Esophagus muscularis mucosa (tissue), 2 donors: Measurements from ENCODE around the gene TM9SF2.

Experiments
- POLR2A ChIP-seq: fragments of 450-650 bp; IDR thresholded peaks from one replicate; pipeline ENCODE4 v1.6.1; 2017; ENCODE audit warnings: antibody characterized with exemption, moderate library complexity, mild to moderate bottlenecking, low read depth
- POLR2AphosphoS5 ChIP-seq, 2 donors: sonication (generic); formaldehyde crosslinking; IDR thresholded peaks; one replicate each; pipeline ENCODE4 v1.6.1; 2017; ENCODE audit warnings: antibody characterized with exemption in 2 of 2

DNA sequence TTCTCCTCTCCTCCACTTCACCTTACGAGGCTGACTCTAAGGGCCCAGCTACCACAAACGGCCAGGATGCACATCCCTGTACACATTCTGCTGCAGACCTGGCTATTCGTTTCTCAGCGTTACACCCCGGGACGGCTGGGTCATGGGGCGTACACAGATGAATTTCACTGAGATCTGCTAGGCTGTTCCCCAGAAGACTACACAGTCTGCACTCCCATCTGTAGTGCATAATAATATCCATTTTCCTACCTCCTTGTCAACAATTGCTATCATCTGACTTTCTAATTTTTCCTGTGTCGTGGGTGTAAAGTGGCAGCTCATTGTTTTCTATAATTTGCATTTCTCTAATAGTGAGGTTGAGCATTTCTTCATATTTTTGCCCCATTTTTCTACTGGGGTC is 85.7 kb downstream of the TM9SF2 start:
- TF ChIP-seq POLR2A: no peak
- TF ChIP-seq POLR2AphosphoS5 (IDR thresholded peaks at IDR 0.05): no peak
